ENCODE data around the gene GNGT2. TPM values are rescaled to one million over a fixed set of nuclear protein-coding genes. Genes with fewer than 3 reads are reported as not detected.

GNGT2 gene
- total and polyA plus RNA-seq, 2 experiments from 2014 or later = 0.42 to 1.5 TPM

GRCh38 chr17:49180998-49181635 lies 29.3 kb downstream of the GNGT2 start:
- Histone ChIP-seq H3K4me1 (ENCODE audit: insufficient read depth) (no peaks in the 10 kb centered on the region), H3K79me2 (replicated peaks; ENCODE audit: insufficient read depth) (no peaks in the 10 kb centered on the region), H3K4me2 (no peak overlapping the region), H3K36me3 (ENCODE audit: insufficient read depth) (0 out of 2 replicates have a peak, but pooled peaks cover 3% of the 10 kb centered on the region), H3K4me3 (no peak overlapping the region), H3K27me3 (ENCODE audit: insufficient read depth) (no peaks in the 10 kb centered on the region), H4K20me1 (replicated peaks; ENCODE audit: insufficient read depth) (no peaks in the 10 kb centered on the region), H2AFZ (no peak overlapping the region), H3F3A (replicated peaks; ENCODE audit: low read depth) (no peaks in the 10 kb centered on the region), H3K9me2 (ENCODE audit: insufficient read depth) (no peaks in the 10 kb centered on the region), H3K27ac (ENCODE audit: low read depth) (no peak overlapping the region)
- Mint-ChIP-seq H3K36me3 (ENCODE audit: low read depth) (peaks cover 22% of the 10 kb centered on the region), H3K27ac (no peak overlapping the region), H3K4me1 (no peaks in the 10 kb centered on the region), H3K27me3 (ENCODE audit: insufficient read depth, low read depth, poor library complexity) (no peaks in the 10 kb centered on the region), H3K4me3 (no peak overlapping the region), H3K9me3 (peaks cover 55% of the 10 kb centered on the region)
- ATAC-seq (no peak), DNase-seq (ENCODE audit: low spot score) (no peak)
- TF ChIP-seq ETS1 (IDR thresholded peaks at IDR 0.05) (no peak), POLR2AphosphoS5 (IDR thresholded peaks at IDR 0.05; ENCODE audit: low read depth) (no peak), STAT1 (IDR thresholded peaks at IDR 0.05; ENCODE audit: unreplicated experiment) (no peak), EZH2 (IDR thresholded peaks at IDR 0.05; ENCODE audit: low read depth, unreplicated experiment) (no peak), JUNB (IDR thresholded peaks at IDR 0.05; ENCODE audit: unreplicated experiment) (no peak), ZNF331 (CRISPR knock-in tag; IDR thresholded peaks at IDR 0.05; ENCODE audit: low read depth) (no peak), NANOG (IDR thresholded peaks at IDR 0.05; ENCODE audit: borderline replicate concordance) (no peak), EZH2phosphoT487 (IDR thresholded peaks at IDR 0.05; ENCODE audit: unreplicated experiment) (no peak), ZNF114 (CRISPR knock-in tag; IDR thresholded peaks at IDR 0.05) (no peak), CTCF (conservative IDR thresholded peaks at IDR 0.05; ENCODE audit: low read depth in 2 of 2) (no peak), CREB1 (CRISPR knock-in tag; IDR thresholded peaks at IDR 0.05; ENCODE audit: low read depth) (no peak)
- TF ChIP-seq, protein P1, sequence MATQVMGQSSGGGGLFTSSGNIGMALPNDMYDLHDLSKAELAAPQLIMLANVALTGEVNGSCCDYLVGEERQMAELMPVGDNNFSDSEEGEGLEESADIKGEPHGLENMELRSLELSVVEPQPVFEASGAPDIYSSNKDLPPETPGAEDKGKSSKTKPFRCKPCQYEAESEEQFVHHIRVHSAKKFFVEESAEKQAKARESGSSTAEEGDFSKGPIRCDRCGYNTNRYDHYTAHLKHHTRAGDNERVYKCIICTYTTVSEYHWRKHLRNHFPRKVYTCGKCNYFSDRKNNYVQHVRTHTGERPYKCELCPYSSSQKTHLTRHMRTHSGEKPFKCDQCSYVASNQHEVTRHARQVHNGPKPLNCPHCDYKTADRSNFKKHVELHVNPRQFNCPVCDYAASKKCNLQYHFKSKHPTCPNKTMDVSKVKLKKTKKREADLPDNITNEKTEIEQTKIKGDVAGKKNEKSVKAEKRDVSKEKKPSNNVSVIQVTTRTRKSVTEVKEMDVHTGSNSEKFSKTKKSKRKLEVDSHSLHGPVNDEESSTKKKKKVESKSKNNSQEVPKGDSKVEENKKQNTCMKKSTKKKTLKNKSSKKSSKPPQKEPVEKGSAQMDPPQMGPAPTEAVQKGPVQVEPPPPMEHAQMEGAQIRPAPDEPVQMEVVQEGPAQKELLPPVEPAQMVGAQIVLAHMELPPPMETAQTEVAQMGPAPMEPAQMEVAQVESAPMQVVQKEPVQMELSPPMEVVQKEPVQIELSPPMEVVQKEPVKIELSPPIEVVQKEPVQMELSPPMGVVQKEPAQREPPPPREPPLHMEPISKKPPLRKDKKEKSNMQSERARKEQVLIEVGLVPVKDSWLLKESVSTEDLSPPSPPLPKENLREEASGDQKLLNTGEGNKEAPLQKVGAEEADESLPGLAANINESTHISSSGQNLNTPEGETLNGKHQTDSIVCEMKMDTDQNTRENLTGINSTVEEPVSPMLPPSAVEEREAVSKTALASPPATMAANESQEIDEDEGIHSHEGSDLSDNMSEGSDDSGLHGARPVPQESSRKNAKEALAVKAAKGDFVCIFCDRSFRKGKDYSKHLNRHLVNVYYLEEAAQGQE (IDR thresholded peaks at IDR 0.05; ENCODE audit: unreplicated experiment) = no peak
- TF ChIP-seq, protein P2, sequence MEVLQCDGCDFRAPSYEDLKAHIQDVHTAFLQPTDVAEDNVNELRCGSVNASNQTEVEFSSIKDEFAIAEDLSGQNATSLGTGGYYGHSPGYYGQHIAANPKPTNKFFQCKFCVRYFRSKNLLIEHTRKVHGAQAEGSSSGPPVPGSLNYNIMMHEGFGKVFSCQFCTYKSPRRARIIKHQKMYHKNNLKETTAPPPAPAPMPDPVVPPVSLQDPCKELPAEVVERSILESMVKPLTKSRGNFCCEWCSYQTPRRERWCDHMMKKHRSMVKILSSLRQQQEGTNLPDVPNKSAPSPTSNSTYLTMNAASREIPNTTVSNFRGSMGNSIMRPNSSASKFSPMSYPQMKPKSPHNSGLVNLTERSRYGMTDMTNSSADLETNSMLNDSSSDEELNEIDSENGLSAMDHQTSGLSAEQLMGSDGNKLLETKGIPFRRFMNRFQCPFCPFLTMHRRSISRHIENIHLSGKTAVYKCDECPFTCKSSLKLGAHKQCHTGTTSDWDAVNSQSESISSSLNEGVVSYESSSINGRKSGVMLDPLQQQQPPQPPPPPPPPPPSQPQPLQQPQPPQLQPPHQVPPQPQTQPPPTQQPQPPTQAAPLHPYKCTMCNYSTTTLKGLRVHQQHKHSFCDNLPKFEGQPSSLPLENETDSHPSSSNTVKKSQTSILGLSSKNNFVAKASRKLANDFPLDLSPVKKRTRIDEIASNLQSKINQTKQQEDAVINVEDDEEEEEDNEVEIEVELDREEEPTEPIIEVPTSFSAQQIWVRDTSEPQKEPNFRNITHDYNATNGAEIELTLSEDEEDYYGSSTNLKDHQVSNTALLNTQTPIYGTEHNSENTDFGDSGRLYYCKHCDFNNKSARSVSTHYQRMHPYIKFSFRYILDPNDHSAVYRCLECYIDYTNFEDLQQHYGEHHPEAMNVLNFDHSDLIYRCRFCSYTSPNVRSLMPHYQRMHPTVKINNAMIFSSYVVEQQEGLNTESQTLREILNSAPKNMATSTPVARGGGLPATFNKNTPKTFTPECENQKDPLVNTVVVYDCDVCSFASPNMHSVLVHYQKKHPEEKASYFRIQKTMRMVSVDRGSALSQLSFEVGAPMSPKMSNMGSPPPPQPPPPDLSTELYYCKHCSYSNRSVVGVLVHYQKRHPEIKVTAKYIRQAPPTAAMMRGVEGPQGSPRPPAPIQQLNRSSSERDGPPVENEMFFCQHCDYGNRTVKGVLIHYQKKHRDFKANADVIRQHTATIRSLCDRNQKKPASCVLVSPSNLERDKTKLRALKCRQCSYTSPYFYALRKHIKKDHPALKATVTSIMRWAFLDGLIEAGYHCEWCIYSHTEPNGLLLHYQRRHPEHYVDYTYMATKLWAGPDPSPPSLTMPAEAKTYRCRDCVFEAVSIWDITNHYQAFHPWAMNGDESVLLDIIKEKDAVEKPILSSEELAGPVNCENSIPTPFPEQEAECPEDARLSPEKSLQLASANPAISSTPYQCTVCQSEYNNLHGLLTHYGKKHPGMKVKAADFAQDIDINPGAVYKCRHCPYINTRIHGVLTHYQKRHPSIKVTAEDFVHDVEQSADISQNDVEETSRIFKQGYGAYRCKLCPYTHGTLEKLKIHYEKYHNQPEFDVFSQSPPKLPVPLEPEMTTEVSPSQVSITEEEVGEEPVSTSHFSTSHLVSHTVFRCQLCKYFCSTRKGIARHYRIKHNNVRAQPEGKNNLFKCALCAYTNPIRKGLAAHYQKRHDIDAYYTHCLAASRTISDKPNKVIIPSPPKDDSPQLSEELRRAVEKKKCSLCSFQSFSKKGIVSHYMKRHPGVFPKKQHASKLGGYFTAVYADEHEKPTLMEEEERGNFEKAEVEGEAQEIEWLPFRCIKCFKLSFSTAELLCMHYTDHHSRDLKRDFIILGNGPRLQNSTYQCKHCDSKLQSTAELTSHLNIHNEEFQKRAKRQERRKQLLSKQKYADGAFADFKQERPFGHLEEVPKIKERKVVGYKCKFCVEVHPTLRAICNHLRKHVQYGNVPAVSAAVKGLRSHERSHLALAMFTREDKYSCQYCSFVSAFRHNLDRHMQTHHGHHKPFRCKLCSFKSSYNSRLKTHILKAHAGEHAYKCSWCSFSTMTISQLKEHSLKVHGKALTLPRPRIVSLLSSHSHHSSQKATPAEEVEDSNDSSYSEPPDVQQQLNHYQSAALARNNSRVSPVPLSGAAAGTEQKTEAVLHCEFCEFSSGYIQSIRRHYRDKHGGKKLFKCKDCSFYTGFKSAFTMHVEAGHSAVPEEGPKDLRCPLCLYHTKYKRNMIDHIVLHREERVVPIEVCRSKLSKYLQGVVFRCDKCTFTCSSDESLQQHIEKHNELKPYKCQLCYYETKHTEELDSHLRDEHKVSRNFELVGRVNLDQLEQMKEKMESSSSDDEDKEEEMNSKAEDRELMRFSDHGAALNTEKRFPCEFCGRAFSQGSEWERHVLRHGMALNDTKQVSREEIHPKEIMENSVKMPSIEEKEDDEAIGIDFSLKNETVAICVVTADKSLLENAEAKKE (CRISPR knock-in tag; IDR thresholded peaks at IDR 0.05) = no peak

All from GM23338 (cell line).